ENCODE results near the gene COL27A1.

- no peak for TF ChIP-seq POLR2AphosphoS5 (IDR thresholded peaks at IDR 0.05)
- no peak for TF ChIP-seq CTCF (IDR thresholded peaks at IDR 0.05)
- no peak for TF ChIP-seq EP300 (IDR thresholded peaks at IDR 0.05)
These were observed 13.6 kb upstream of the COL27A1 start for GRCh38 chr9:114141553-114142402.
